ENCODE data around the gene PCDHA2. TPM values are rescaled to one million over a fixed set of nuclear protein-coding genes. Genes with fewer than 3 reads are reported as not detected.

PCDHA2 gene
- total and polyA plus RNA-seq, 2 of the 4 experiments (the other 2 are of a cell fraction) = not detected

- no peak for TF ChIP-seq NFE2L2 (IDR thresholded peaks at IDR 0.05; ENCODE audit: low read depth, low read length)
Measured at GRCh38 chr5:140835622-140836510, 41.2 kb downstream of the PCDHA2 start (continued).

GRCh38 chr5:140840978-140841962, 46.6 kb downstream of the PCDHA2 start, which contains the start of gene PCDHA8:
PCDHA8 (plus strand) TSS chr5:140841187; CDS start chr5:140841322, 135 bp downstream.
- H2BK120ac ChIP-seq (ENCODE audit: low read depth, low read length) = no peak within 1 kb of the TSS
- H2BK15ac ChIP-seq (ENCODE audit: low read depth, low read length) = no peak within 1 kb of the TSS
- BruUV-seq (replicated peaks) = no TSS peak
- no peak within 1 kb of the TSS for H3K27ac ChIP-seq (ENCODE audit: insufficient read depth, low read length)
- dilution Hi-C loops (cut with HindIII; ENCODE audit: low sequenced_read_pairs, unreplicated experiment) = no loop called here
- H3K23ac ChIP-seq (ENCODE audit: low read depth, low read length) = no peak within 1 kb of the TSS
- no peak for TF ChIP-seq SMC3 (IDR thresholded peaks at IDR 0.05; ENCODE audit: low read depth, low read length)
- 0 out of 2 replicates have a peak, but pooled peaks have one; percentile 1 for TF ChIP-seq CTCF (conservative IDR thresholded peaks at IDR 0.05; ENCODE audit: low read depth, low read length)
- no peak within 1 kb of the TSS for H3K14ac ChIP-seq (replicated peaks; ENCODE audit: low read depth, low read length)
- intact Hi-C loops (cut with micrococcal nuclease) = no loop called here
- H4K5ac ChIP-seq (ENCODE audit: low read depth, low read length) = no peak within 1 kb of the TSS
- no peak within 1 kb of the TSS for H3K4me2 ChIP-seq (ENCODE audit: low read depth, low read length)
- H3K4me1 ChIP-seq (ENCODE audit: control insufficient read depth, insufficient read depth, low read length) = no peaks in the 10 kb centered on the region
- no peak within 1 kb of the TSS for H2AK9ac ChIP-seq (replicated peaks; ENCODE audit: low read depth, low read length, poor library complexity)
- H4K91ac ChIP-seq (ENCODE audit: insufficient read depth, low read depth, low read length) = no peak within 1 kb of the TSS
- H4K20me1 ChIP-seq (ENCODE audit: insufficient read depth, low read length) = no peaks in the 10 kb centered on the region
- no peaks in the 10 kb centered on the region for H3K79me1 ChIP-seq (ENCODE audit: low read depth in 1 of 2, low read length in 2 of 2)
- H2AK5ac ChIP-seq (ENCODE audit: low read depth, low read length) = no peak within 1 kb of the TSS
- H3K4me3 ChIP-seq (ENCODE audit: insufficient read depth, low read depth, low read length) = no peak within 1 kb of the TSS
- no peaks in the 10 kb centered on the region for H3K27me3 ChIP-seq (ENCODE audit: control insufficient read depth, insufficient read depth, low read length)
- H2BK5ac ChIP-seq (ENCODE audit: low read depth, low read length, poor library complexity, severe bottlenecking) = no peak within 1 kb of the TSS
- WGBS, 2 experiments (ENCODE audit: extremely low coverage in 2 of 2, insufficient read length in 1 of 2) = 11% methylated on average over 12 of the region's 47 CpGs; no CpG with 5 or more reads in 1 of the 2 experiments
- ChIA-PET CTCF (no interaction called here), POLR2A (ENCODE audit: unreplicated experiment) (no interaction called here)
- H2BK20ac ChIP-seq (ENCODE audit: low read depth, low read length) = no peak within 1 kb of the TSS
- no peak within 1 kb of the TSS for H3K4ac ChIP-seq (ENCODE audit: low read depth, low read length)
- no peak for ATAC-seq (ENCODE audit: low read depth)
- H3K56ac ChIP-seq (ENCODE audit: extremely low read depth, insufficient read depth, low read length) = no peak within 1 kb of the TSS
- H3K9ac ChIP-seq (ENCODE audit: low read depth, low read length) = no peak within 1 kb of the TSS
- in situ Hi-C loops (cut with MboI; ENCODE audit: low sequenced_read_pairs) = no loop called here
- no peak for DNase-seq
- H2AFZ ChIP-seq (replicated peaks; ENCODE audit: low read length, poor library complexity) = no peak within 1 kb of the TSS
- H3K9me3 ChIP-seq (ENCODE audit: control insufficient read depth, insufficient read depth, low read length) = peaks cover 17% of the 10 kb centered on the region
- H3K9me1 ChIP-seq (ENCODE audit: insufficient read depth, low read length) = no peaks in the 10 kb centered on the region
- no peak within 1 kb of the TSS for H4K8ac ChIP-seq (ENCODE audit: low read depth in 2 of 2, low read length in 2 of 2)
- no peak within 1 kb of the TSS for H3K18ac ChIP-seq (ENCODE audit: low read depth, low read length)
- H3K36me3 ChIP-seq (ENCODE audit: control insufficient read depth, insufficient read depth, low read length) = no peaks in the 10 kb centered on the region

Data from IMR-90 (cell line).